Measurements from ENCODE around the gene HPDL. TPM values are rescaled to one million over a fixed set of nuclear protein-coding genes. Genes with fewer than 3 reads are reported as not detected.
A peak's percentile ranks its signal among the peaks of the same experiment; 100 is the strongest.

The HPDL gene
- total RNA-seq, 1 experiment from 2014 or later, result not detected

DNA sequence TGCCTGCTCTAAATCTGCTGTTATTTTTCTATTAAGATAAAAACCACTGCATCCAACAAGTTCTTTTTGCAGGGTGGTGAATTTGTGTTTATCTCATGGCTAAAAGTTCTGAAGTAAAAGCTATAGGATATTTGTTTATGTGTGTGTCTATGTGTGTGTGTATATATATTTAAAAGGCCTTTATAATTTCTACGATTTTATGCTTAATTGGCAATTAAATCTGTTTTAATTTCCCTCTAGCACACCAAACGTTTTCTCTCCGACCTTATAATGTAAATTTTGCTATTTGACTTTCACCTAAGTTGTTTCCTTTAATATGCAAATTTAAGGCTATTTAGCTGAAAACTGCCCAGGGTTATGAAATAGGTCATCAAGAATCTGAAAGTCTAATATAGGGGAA lies 19.8 kb upstream of the HPDL start:
- Histone ChIP-seq H3K9ac (ENCODE audit: low read length) (no peak overlapping the region), H3K79me2 (ENCODE audit: low read length) (no peaks in the 10 kb centered on the region), H3K27me3 (ENCODE audit: low read length) (no peaks in the 10 kb centered on the region), H3K4me3 (ENCODE audit: low read length) (no peak overlapping the region), H2AFZ (ENCODE audit: low read length) (no peak overlapping the region), H3K4me2 (ENCODE audit: low read depth, low read length, poor library complexity, severe bottlenecking) (no peak overlapping the region), H3K9me2 (replicated peaks; ENCODE audit: insufficient read depth, low read length) (no peaks in the 10 kb centered on the region), H3K9me3 (ENCODE audit: low read length) (no peaks in the 10 kb centered on the region), H3K27ac (ENCODE audit: low read length) (no peak overlapping the region), H3K4me1 (ENCODE audit: low read length) (peaks cover 28% of the 10 kb centered on the region), H4K20me1 (ENCODE audit: insufficient read depth, low read depth, low read length) (no peaks in the 10 kb centered on the region), H3K36me3 (ENCODE audit: insufficient read depth, low read length) (no peaks in the 10 kb centered on the region)
- no peak for DNase-seq

- Histone ChIP-seq H3K9ac (ENCODE audit: low read length) (no peak overlapping the region), H4K20me1 (ENCODE audit: insufficient read depth, low read depth, low read length) (no peaks in the 10 kb centered on the region), H3K4me3 (ENCODE audit: low read length) (no peak overlapping the region), H3K9me2 (replicated peaks; ENCODE audit: insufficient read depth, low read length) (no peaks in the 10 kb centered on the region), H3K27ac (ENCODE audit: low read length) (no peak overlapping the region), H3K9me3 (ENCODE audit: low read length) (no peaks in the 10 kb centered on the region), H3K79me2 (ENCODE audit: low read length) (no peaks in the 10 kb centered on the region), H2AFZ (ENCODE audit: low read length) (no peak overlapping the region), H3K36me3 (ENCODE audit: insufficient read depth, low read length) (no peaks in the 10 kb centered on the region), H3K4me2 (ENCODE audit: low read depth, low read length, poor library complexity, severe bottlenecking) (no peak overlapping the region), H3K4me1 (ENCODE audit: low read length) (no peaks in the 10 kb centered on the region), H3K27me3 (ENCODE audit: low read length) (no peaks in the 10 kb centered on the region)
- DNase-seq, result no peak
These were observed 12.4 kb upstream of the HPDL start for GRCh38 chr1:45314266-45314665.

- Histone ChIP-seq H3K79me2 (ENCODE audit: low read length) (no peaks in the 10 kb centered on the region), H4K20me1 (ENCODE audit: insufficient read depth, low read depth, low read length) (no peaks in the 10 kb centered on the region), H3K27ac (ENCODE audit: low read length) (no peak overlapping the region), H2AFZ (ENCODE audit: low read length) (no peak overlapping the region), H3K4me2 (ENCODE audit: low read depth, low read length, poor library complexity, severe bottlenecking) (no peak overlapping the region), H3K9me2 (replicated peaks; ENCODE audit: insufficient read depth, low read length) (no peaks in the 10 kb centered on the region), H3K36me3 (ENCODE audit: insufficient read depth, low read length) (no peaks in the 10 kb centered on the region), H3K4me1 (ENCODE audit: low read length) (peaks cover 7% of the 10 kb centered on the region), H3K9me3 (ENCODE audit: low read length) (no peaks in the 10 kb centered on the region), H3K9ac (ENCODE audit: low read length) (no peak overlapping the region), H3K4me3 (ENCODE audit: low read length) (no peak overlapping the region), H3K27me3 (ENCODE audit: low read length) (no peaks in the 10 kb centered on the region)
- no peak for DNase-seq
These were observed 9.5 kb upstream of the HPDL start for GRCh38 chr1:45317166-45317565.

- Histone ChIP-seq H3K4me2 (ENCODE audit: low read depth, low read length, poor library complexity, severe bottlenecking) (no peak overlapping the region), H3K9me3 (ENCODE audit: low read length) (no peaks in the 10 kb centered on the region), H3K9ac (ENCODE audit: low read length) (no peak overlapping the region), H3K27ac (ENCODE audit: low read length) (no peak overlapping the region), H3K79me2 (ENCODE audit: low read length) (no peaks in the 10 kb centered on the region), H4K20me1 (ENCODE audit: insufficient read depth, low read depth, low read length) (no peaks in the 10 kb centered on the region), H3K27me3 (ENCODE audit: low read length) (no peaks in the 10 kb centered on the region), H3K36me3 (ENCODE audit: insufficient read depth, low read length) (no peaks in the 10 kb centered on the region), H2AFZ (ENCODE audit: low read length) (no peak overlapping the region), H3K4me1 (ENCODE audit: low read length) (peaks cover 7% of the 10 kb centered on the region), H3K9me2 (replicated peaks; ENCODE audit: insufficient read depth, low read length) (no peaks in the 10 kb centered on the region), H3K4me3 (ENCODE audit: low read length) (no peak overlapping the region)
- DNase-seq, result no peak
These were observed 6.9 kb upstream of the HPDL start for GRCh38 chr1:45319761-45320160.

DNA sequence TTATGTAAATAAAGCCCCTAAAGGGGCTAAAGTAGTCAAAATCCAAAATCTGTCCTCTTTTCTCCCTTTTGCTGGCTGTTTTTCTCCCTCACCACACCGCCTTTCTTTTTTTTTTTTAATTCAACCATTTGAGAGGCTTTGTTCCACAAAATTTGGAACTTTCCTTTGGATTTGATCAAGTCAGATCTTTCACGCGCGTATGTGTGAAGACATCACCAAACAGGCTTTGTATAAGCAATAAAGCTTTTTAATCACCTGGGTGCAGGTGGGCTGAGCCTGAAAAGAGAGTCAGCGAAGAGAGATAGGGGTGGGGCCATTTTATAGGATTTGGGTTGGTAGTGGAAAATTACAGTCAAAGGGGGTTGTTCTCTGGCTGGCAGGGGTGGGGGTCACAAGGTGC lies 5.3 kb upstream of the HPDL start:
- Histone ChIP-seq H3K9ac (ENCODE audit: low read length) (no peak overlapping the region), H4K20me1 (ENCODE audit: insufficient read depth, low read depth, low read length) (no peaks in the 10 kb centered on the region), H3K4me2 (ENCODE audit: low read depth, low read length, poor library complexity, severe bottlenecking) (peak overlapping the region; percentile 31), H3K9me2 (replicated peaks; ENCODE audit: insufficient read depth, low read length) (no peaks in the 10 kb centered on the region), H3K79me2 (ENCODE audit: low read length) (no peaks in the 10 kb centered on the region), H3K4me3 (ENCODE audit: low read length) (no peak overlapping the region), H3K9me3 (ENCODE audit: low read length) (no peaks in the 10 kb centered on the region), H3K27ac (ENCODE audit: low read length) (no peak overlapping the region), H3K36me3 (ENCODE audit: insufficient read depth, low read length) (no peaks in the 10 kb centered on the region), H2AFZ (ENCODE audit: low read length) (no peak overlapping the region), H3K27me3 (ENCODE audit: low read length) (no peaks in the 10 kb centered on the region), H3K4me1 (ENCODE audit: low read length) (peaks cover 7% of the 10 kb centered on the region)
- no peak for DNase-seq

DNA sequence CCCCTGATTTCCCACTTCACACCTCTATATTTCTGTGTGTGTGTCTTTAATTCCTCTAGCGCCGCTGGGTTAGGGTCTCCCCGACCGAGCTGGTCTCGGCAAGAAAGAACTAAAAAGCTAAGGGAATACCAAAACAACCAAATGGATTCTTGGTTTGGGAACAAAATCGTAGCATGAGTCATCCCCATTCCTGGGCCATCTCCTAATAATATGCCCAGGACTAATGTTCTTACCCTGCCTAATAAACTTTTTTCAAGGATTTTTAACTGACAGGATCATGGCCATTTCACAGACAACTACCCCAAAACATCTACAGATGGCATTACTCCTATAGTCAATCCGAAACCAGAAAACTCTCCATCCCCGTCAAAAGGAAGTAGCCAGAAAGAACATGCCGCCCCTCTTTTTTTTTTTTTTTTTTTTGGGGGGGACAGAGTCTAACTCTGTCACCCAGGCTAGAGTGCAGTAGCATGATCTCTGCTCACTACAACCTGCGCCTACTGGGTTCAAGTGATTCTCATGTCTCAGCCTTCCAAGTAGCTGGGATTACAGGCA lies 4.1 kb upstream of the HPDL start:
- Histone ChIP-seq H3K4me2 (ENCODE audit: low read depth, low read length, poor library complexity, severe bottlenecking) (no peak overlapping the region), H3K36me3 (ENCODE audit: insufficient read depth, low read length) (no peaks in the 10 kb centered on the region), H3K27ac (ENCODE audit: low read length) (no peak overlapping the region), H2AFZ (ENCODE audit: low read length) (no peak overlapping the region), H3K9me3 (ENCODE audit: low read length) (no peaks in the 10 kb centered on the region), H3K4me3 (ENCODE audit: low read length) (no peak overlapping the region), H3K9ac (ENCODE audit: low read length) (no peak overlapping the region), H3K79me2 (ENCODE audit: low read length) (no peaks in the 10 kb centered on the region), H3K4me1 (ENCODE audit: low read length) (peaks cover 7% of the 10 kb centered on the region), H3K27me3 (ENCODE audit: low read length) (no peaks in the 10 kb centered on the region), H3K9me2 (replicated peaks; ENCODE audit: insufficient read depth, low read length) (no peaks in the 10 kb centered on the region), H4K20me1 (ENCODE audit: insufficient read depth, low read depth, low read length) (no peaks in the 10 kb centered on the region)
- no peak for DNase-seq

GRCh38 chr1:45325851-45326506 lies 716 bp upstream of the HPDL start:
- no peak overlapping the region for H3K4me3 ChIP-seq (ENCODE audit: low read length)
- H3K4me2 ChIP-seq (ENCODE audit: low read depth, low read length, poor library complexity, severe bottlenecking), result no peak overlapping the region

DNA sequence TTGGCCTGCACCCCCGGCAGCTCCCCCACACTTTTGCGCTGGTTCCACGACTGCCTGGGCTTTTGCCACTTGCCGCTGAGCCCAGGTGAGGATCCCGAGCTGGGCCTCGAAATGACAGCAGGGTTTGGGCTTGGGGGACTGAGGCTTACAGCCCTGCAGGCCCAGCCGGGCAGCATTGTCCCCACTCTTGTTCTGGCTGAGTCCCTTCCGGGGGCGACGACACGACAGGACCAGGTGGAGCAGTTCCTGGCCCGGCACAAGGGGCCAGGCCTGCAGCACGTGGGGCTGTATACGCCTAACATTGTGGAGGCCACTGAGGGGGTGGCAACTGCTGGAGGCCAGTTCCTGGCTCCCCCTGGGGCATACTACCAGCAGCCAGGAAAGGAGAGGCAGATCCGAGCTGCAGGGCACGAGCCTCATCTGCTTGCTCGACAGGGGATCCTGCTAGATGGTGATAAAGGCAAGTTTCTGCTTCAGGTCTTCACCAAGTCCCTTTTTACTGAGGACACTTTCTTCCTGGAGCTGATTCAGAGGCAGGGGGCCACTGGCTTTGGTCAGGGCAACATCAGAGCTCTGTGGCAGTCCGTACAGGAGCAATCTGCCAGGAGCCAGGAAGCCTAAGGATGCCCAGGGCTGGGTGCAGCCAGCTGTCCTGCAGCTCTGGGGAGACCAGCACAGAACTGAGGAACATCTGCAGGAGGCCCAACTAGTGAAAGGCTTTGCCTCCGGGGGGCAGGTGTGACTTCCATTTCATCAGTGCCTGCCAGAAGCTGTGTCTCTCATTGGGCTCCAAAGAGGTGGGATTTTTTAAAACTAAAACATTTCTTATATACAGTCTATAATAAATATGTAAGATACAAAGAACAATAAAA lies 1.2 kb downstream of the HPDL start:
- Histone ChIP-seq H2AFZ (ENCODE audit: low read length) (no peak overlapping the region), H3K79me2 (ENCODE audit: low read length) (no peaks in the 10 kb centered on the region), H3K36me3 (ENCODE audit: insufficient read depth, low read length) (no peaks in the 10 kb centered on the region), H3K9me3 (ENCODE audit: low read length) (no peaks in the 10 kb centered on the region), H3K4me2 (ENCODE audit: low read depth, low read length, poor library complexity, severe bottlenecking) (no peak overlapping the region), H4K20me1 (ENCODE audit: insufficient read depth, low read depth, low read length) (no peaks in the 10 kb centered on the region), H3K9ac (ENCODE audit: low read length) (no peak overlapping the region), H3K4me3 (ENCODE audit: low read length) (no peak overlapping the region), H3K27me3 (ENCODE audit: low read length) (no peaks in the 10 kb centered on the region), H3K27ac (ENCODE audit: low read length) (no peak overlapping the region), H3K9me2 (replicated peaks; ENCODE audit: insufficient read depth, low read length) (no peaks in the 10 kb centered on the region), H3K4me1 (ENCODE audit: low read length) (no peaks in the 10 kb centered on the region)
- no peak for DNase-seq

More at GRCh38 chr1:45325851-45326506, 716 bp upstream of the HPDL start:
- Histone ChIP-seq H2AFZ (ENCODE audit: low read length) (no peak overlapping the region), H3K27me3 (ENCODE audit: low read length) (no peaks in the 10 kb centered on the region), H4K20me1 (ENCODE audit: insufficient read depth, low read depth, low read length) (no peaks in the 10 kb centered on the region), H3K9me3 (ENCODE audit: low read length) (no peaks in the 10 kb centered on the region), H3K79me2 (ENCODE audit: low read length) (no peaks in the 10 kb centered on the region), H3K9me2 (replicated peaks; ENCODE audit: insufficient read depth, low read length) (no peaks in the 10 kb centered on the region), H3K4me1 (ENCODE audit: low read length) (peaks cover 6% of the 10 kb centered on the region), H3K27ac (ENCODE audit: low read length) (no peak overlapping the region), H3K9ac (ENCODE audit: low read length) (no peak overlapping the region), H3K36me3 (ENCODE audit: insufficient read depth, low read length) (no peaks in the 10 kb centered on the region)
- no peak for DNase-seq
